Liver (tissue), 9 donors: ENCODE measurements around the gene NFATC2. TPM values are rescaled to one million over a fixed set of nuclear protein-coding genes. Genes with fewer than 3 reads are reported as not detected.

Experiments used
- DNase-seq: peaks from one replicate; pipeline ENCODE4 v3.0.0-alpha.2; 2017; ENCODE audit warnings: low spot score
- H3K27ac ChIP-seq, 2 donors: one replicate each; pipeline ENCODE4 v1.7.0; 2013; ENCODE audit warnings: inconsistent platforms in 2 of 2, low read length in 2 of 2, control low read depth in 1 of 2, low read depth in 1 of 2, mild to moderate bottlenecking in 1 of 2
- H3K27me3 ChIP-seq, 4 donors: one replicate each; pipeline versions ENCODE4 v1.6.1 to v1.7.0; 2013; ENCODE audit warnings: low read length in 3 of 4, inconsistent platforms in 1 of 4, mild to moderate bottlenecking in 1 of 4, moderate library complexity in 1 of 4; ENCODE audit not compliant: control insufficient read depth in 4 of 4, insufficient read depth in 4 of 4
- H3K36me3 ChIP-seq, 4 donors: one replicate each; pipeline versions ENCODE4 v1.6.1 to v1.7.0; 2013; ENCODE audit warnings: low read length in 3 of 4, mild to moderate bottlenecking in 3 of 4, low read depth in 1 of 4, moderate library complexity in 1 of 4; ENCODE audit not compliant: control insufficient read depth in 4 of 4, insufficient read depth in 3 of 4
- H3K4me1 ChIP-seq, 4 donors: one replicate each; pipeline versions ENCODE4 v1.6.1 to v1.7.0; 2013; ENCODE audit warnings: low read length in 3 of 4, mild to moderate bottlenecking in 3 of 4, moderate library complexity in 1 of 4; ENCODE audit not compliant: control insufficient read depth in 4 of 4, insufficient read depth in 4 of 4
- H3K4me3 ChIP-seq, 3 donors: one replicate each; pipeline versions ENCODE4 v1.6.1 to v1.7.0; 2013; ENCODE audit warnings: low read length in 3 of 3, control low read depth in 1 of 3, low read depth in 1 of 3, mild to moderate bottlenecking in 1 of 3
- H3K9ac ChIP-seq, 2 donors: one replicate each; pipeline ENCODE4 v1.7.0; 2013; ENCODE audit warnings: low read length in 2 of 2, mild to moderate bottlenecking in 2 of 2, moderate library complexity in 2 of 2, control low read depth in 1 of 2, low read depth in 1 of 2
- H3K9me3 ChIP-seq, 4 donors: one replicate each; pipeline versions ENCODE4 v1.6.1 to v1.7.0; 2013; ENCODE audit warnings: low read length in 3 of 4; ENCODE audit not compliant: control insufficient read depth in 4 of 4
- EGR1 ChIP-seq, 2 donors: IDR thresholded peaks; 2 replicates each; pipeline ENCODE4 v1.6.1; 2016 to 2018; ENCODE audit warnings: antibody characterized with exemption in 2 of 2, low read depth in 2 of 2
- FOXA1 ChIP-seq: IDR thresholded peaks from 2 replicates; pipeline ENCODE4 v1.6.1; 2016; ENCODE audit warnings: antibody characterized with exemption
- FOXA2 ChIP-seq: IDR thresholded peaks from 2 replicates; pipeline ENCODE4 v1.6.1; 2016; ENCODE audit warnings: antibody characterized with exemption
- GABPA ChIP-seq, 2 donors: IDR thresholded peaks in 1 of 2; conservative IDR thresholded peaks in 1 of 2; 2 replicates each; pipeline ENCODE4 v1.6.1; 2016; ENCODE audit warnings: antibody characterized with exemption in 2 of 2, mild to moderate bottlenecking in 1 of 2, moderate library complexity in 1 of 2
- HNF4A ChIP-seq, 2 donors: conservative IDR thresholded peaks; 2 replicates each; pipeline ENCODE4 v1.6.1; 2016; ENCODE audit warnings: antibody characterized with exemption in 2 of 2, mild to moderate bottlenecking in 2 of 2
- JUND ChIP-seq, 2 donors: IDR thresholded peaks; 2 replicates each; pipeline ENCODE4 v1.6.1; 2016; ENCODE audit warnings: antibody characterized with exemption in 2 of 2
- NR2F2 ChIP-seq: IDR thresholded peaks from 2 replicates; pipeline ENCODE4 v1.6.1; 2016; ENCODE audit warnings: antibody characterized with exemption
- RAD21 ChIP-seq, 2 donors: IDR thresholded peaks; 2 replicates each; pipeline ENCODE4 v1.6.1; 2016; ENCODE audit warnings: antibody characterized with exemption in 2 of 2, mild to moderate bottlenecking in 2 of 2
- RXRA ChIP-seq, 2 donors: IDR thresholded peaks; 2 replicates each; pipeline ENCODE4 v1.6.1; 2017 to 2018; ENCODE audit warnings: antibody characterized with exemption in 2 of 2, mild to moderate bottlenecking in 1 of 2
- SP1 ChIP-seq: IDR thresholded peaks from 2 replicates; pipeline ENCODE4 v1.6.1; 2018; ENCODE audit warnings: antibody characterized with exemption, mild to moderate bottlenecking
- TAF1 ChIP-seq: conservative IDR thresholded peaks from 2 replicates; pipeline ENCODE4 v1.6.1; 2016; ENCODE audit warnings: antibody characterized with exemption, mild to moderate bottlenecking
- YY1 ChIP-seq: IDR thresholded peaks from 2 replicates; pipeline ENCODE4 v1.6.1; 2016; ENCODE audit warnings: antibody characterized with exemption, mild to moderate bottlenecking
- WGBS: extraction: QIAGEN DNeasy Blood & Tissue Kit; methylation state at CpG from one replicate; pipeline ENCODE4 v1.1.7; 2013; 5-methylcytosine and 5-hydroxymethylcytosine counted together
- polyA plus RNA-seq, 2 donors: library from polyadenylated mRNA; stranded (reverse) in 1 of 2; unstranded in 1 of 2; fragments of 200-250 nt in 1 of 2; fragments of >200 nt in 1 of 2; fragmentation: Nextera tagmentation in 1 of 2; extraction: Ambion mirVana in 1 of 2; gene quantifications; one replicate each; pipeline versions ENCODE4 v1.2.1 to v1.2.3, GENCODE V29; 2013 to 2015
- total RNA-seq, 2 donors: library from RNA; depleted of rRNA; stranded (reverse); fragments of >200 nt; gene quantifications; one replicate each; pipeline ENCODE4 v1.2.3, GENCODE V29; 2014
- TF ChIP-seq, protein P1 (sequence below): fragments of 150-350 bp; IDR thresholded peaks from 2 replicates; pipeline ENCODE4 v1.5.1; 2017; ENCODE audit warnings: improper control_type of control experiment, low read depth, low read length; ENCODE audit not compliant: missing input control
- TF ChIP-seq, protein P2 (sequence below): IDR thresholded peaks from 2 replicates; pipeline ENCODE4 v1.6.1; 2016; ENCODE audit warnings: antibody characterized with exemption
- TF ChIP-seq, protein P3 (sequence below): IDR thresholded peaks from 2 replicates; pipeline ENCODE4 v1.6.1; 2016; ENCODE audit warnings: antibody characterized with exemption
- TF ChIP-seq, protein P4 (sequence below): IDR thresholded peaks from 2 replicates; pipeline ENCODE4 v1.6.1; 2016; ENCODE audit warnings: antibody characterized with exemption, mild to moderate bottlenecking
- TF ChIP-seq, protein P5 (sequence below): IDR thresholded peaks from 2 replicates; pipeline ENCODE4 v1.6.1; 2016; ENCODE audit warnings: antibody characterized with exemption
- donor health status: healthy.
- donor health status: healthy.
- donor health status: healthy.
- donor health status: healthy.
- donor health status: healthy.

NFATC2 gene
- total and polyA plus RNA-seq, 4 donors: 1.2 to 6.7 (median 2.6) TPM

DNA sequence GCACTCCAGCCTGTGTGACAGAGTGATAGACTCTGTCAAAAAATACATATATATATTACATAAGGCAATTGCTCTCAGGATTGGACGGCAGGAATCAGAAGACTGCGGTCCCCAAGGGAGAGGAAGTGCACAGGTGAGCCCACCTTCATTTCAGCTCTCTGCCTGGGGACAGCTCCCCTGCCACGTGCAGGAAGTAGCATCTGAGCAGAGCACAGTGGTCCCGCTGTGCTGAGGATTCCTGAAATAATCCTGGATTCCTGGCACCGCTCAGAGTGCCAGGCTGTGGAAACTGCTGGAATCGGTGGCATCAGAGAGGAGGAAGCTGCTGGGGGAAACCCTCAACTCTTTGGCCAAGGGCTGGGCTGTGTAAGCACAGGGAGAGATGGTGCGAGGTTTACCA lies 27.7 kb downstream of the NFATC2 start (continued):
- TF ChIP-seq, protein P1, sequence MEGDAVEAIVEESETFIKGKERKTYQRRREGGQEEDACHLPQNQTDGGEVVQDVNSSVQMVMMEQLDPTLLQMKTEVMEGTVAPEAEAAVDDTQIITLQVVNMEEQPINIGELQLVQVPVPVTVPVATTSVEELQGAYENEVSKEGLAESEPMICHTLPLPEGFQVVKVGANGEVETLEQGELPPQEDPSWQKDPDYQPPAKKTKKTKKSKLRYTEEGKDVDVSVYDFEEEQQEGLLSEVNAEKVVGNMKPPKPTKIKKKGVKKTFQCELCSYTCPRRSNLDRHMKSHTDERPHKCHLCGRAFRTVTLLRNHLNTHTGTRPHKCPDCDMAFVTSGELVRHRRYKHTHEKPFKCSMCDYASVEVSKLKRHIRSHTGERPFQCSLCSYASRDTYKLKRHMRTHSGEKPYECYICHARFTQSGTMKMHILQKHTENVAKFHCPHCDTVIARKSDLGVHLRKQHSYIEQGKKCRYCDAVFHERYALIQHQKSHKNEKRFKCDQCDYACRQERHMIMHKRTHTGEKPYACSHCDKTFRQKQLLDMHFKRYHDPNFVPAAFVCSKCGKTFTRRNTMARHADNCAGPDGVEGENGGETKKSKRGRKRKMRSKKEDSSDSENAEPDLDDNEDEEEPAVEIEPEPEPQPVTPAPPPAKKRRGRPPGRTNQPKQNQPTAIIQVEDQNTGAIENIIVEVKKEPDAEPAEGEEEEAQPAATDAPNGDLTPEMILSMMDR: no peak
- TF ChIP-seq TAF1: no peak
- no peak for TF ChIP-seq JUND (IDR thresholded peaks at IDR 0.05)

DNA sequence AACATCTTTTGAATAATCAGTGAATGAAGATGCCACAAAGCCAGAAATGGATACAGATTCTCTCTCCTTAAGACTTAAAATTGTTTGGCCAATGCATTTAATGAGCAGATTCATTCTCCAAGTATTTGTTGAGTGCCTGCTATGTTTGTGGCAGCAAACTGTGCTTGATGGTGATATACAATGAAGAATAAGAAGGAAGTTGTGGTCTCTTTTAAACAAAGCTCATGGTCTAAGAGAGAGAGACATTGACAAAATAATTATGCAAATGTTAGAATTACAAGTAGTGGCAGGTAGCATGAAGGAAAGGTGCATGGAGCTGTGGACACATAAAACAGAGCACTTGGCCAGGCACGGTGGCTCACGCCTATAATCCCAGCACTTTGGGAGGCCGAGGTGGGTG lies 28.3 kb downstream of the NFATC2 start:
- no peaks in the 10 kb centered on the region for H3K9me3 ChIP-seq
- TF ChIP-seq, protein P2, sequence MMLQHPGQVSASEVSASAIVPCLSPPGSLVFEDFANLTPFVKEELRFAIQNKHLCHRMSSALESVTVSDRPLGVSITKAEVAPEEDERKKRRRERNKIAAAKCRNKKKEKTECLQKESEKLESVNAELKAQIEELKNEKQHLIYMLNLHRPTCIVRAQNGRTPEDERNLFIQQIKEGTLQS: no peak
- TF ChIP-seq EGR1 (IDR thresholded peaks at IDR 0.05; ENCODE audit: low read depth in 2 of 2) (no peak), HNF4A (conservative IDR thresholded peaks at IDR 0.05) (no peak), SP1 (no peak), RXRA (IDR thresholded peaks at IDR 0.05) (no peak), TAF1 (no peak), JUND (IDR thresholded peaks at IDR 0.05) (no peak), NR2F2 (no peak)
- TF ChIP-seq, protein P1: no peak
- TF ChIP-seq, protein P3, sequence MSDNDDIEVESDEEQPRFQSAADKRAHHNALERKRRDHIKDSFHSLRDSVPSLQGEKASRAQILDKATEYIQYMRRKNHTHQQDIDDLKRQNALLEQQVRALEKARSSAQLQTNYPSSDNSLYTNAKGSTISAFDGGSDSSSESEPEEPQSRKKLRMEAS: no peak
- H3K4me3 ChIP-seq: no peak overlapping the region
- peaks cover 0 to 31% (median 23%) of the 10 kb centered on the region in 4 donors for H3K36me3 ChIP-seq
- DNase-seq: no peak
- WGBS: 95% methylated on average over 3 of the region's 3 CpGs
- H3K4me1 ChIP-seq: no peaks in the 10 kb centered on the region
- no peak overlapping the region for H3K9ac ChIP-seq
- H3K27me3 ChIP-seq: no peaks in the 10 kb centered on the region
- H3K27ac ChIP-seq: no peak overlapping the region

DNA sequence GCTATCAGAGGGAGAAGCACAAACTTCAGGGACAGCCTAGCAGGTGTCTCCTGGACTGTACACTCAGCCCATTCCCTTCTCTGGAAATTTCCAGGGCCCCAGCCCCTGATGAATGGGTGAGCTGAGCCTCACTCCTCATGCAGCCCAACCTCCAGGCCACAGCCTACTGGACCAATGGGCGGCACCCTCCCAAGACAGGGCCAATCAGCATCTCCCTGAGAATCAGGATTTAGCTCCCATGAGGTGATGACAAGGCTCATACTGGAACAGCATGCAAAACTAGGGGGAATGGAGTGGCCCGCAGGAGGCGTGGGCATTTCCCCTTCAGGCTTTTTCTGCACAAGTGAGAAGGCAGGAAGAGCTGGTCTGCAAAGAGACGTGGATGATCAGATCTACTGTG lies 29.0 kb downstream of the NFATC2 start:
- 94% methylated on average over 4 of the region's 4 CpGs for WGBS
- H3K4me1 ChIP-seq: no peaks in the 10 kb centered on the region
- no peak overlapping the region for H3K27ac ChIP-seq
- no peak overlapping the region for H3K9ac ChIP-seq
- H3K36me3 ChIP-seq: peaks cover 0 to 31% (median 23%) of the 10 kb centered on the region in 4 donors
- no peaks in the 10 kb centered on the region for H3K9me3 ChIP-seq
- H3K27me3 ChIP-seq: no peaks in the 10 kb centered on the region
- H3K4me3 ChIP-seq: no peak overlapping the region
- DNase-seq: no peak
- TF ChIP-seq HNF4A (conservative IDR thresholded peaks at IDR 0.05) (no peak), FOXA2 (no peak), TAF1 (no peak), SP1 (no peak), NR2F2 (no peak), RAD21 (IDR thresholded peaks at IDR 0.05) (no peak), FOXA1 (no peak), YY1 (no peak), EGR1 (IDR thresholded peaks at IDR 0.05; ENCODE audit: low read depth in 2 of 2) (no peak), JUND (IDR thresholded peaks at IDR 0.05) (no peak), GABPA (IDR thresholded peaks at IDR 0.05 in 1 of 2, conservative IDR thresholded peaks at IDR 0.05 in 1 of 2) (no peak), RXRA (IDR thresholded peaks at IDR 0.05) (no peak)
- TF ChIP-seq, protein P4, sequence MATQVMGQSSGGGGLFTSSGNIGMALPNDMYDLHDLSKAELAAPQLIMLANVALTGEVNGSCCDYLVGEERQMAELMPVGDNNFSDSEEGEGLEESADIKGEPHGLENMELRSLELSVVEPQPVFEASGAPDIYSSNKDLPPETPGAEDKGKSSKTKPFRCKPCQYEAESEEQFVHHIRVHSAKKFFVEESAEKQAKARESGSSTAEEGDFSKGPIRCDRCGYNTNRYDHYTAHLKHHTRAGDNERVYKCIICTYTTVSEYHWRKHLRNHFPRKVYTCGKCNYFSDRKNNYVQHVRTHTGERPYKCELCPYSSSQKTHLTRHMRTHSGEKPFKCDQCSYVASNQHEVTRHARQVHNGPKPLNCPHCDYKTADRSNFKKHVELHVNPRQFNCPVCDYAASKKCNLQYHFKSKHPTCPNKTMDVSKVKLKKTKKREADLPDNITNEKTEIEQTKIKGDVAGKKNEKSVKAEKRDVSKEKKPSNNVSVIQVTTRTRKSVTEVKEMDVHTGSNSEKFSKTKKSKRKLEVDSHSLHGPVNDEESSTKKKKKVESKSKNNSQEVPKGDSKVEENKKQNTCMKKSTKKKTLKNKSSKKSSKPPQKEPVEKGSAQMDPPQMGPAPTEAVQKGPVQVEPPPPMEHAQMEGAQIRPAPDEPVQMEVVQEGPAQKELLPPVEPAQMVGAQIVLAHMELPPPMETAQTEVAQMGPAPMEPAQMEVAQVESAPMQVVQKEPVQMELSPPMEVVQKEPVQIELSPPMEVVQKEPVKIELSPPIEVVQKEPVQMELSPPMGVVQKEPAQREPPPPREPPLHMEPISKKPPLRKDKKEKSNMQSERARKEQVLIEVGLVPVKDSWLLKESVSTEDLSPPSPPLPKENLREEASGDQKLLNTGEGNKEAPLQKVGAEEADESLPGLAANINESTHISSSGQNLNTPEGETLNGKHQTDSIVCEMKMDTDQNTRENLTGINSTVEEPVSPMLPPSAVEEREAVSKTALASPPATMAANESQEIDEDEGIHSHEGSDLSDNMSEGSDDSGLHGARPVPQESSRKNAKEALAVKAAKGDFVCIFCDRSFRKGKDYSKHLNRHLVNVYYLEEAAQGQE: no peak
- TF ChIP-seq, protein P5, sequence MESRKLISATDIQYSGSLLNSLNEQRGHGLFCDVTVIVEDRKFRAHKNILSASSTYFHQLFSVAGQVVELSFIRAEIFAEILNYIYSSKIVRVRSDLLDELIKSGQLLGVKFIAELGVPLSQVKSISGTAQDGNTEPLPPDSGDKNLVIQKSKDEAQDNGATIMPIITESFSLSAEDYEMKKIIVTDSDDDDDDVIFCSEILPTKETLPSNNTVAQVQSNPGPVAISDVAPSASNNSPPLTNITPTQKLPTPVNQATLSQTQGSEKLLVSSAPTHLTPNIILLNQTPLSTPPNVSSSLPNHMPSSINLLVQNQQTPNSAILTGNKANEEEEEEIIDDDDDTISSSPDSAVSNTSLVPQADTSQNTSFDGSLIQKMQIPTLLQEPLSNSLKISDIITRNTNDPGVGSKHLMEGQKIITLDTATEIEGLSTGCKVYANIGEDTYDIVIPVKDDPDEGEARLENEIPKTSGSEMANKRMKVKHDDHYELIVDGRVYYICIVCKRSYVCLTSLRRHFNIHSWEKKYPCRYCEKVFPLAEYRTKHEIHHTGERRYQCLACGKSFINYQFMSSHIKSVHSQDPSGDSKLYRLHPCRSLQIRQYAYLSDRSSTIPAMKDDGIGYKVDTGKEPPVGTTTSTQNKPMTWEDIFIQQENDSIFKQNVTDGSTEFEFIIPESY: no peak
- TF ChIP-seq, protein P3: no peak
- TF ChIP-seq, protein P2: no peak
